SK-N-SH (cell line): ENCODE data around the gene LPAR1.

Experiments
- ELF1 ChIP-seq: IDR thresholded peaks from 2 replicates; pipeline ENCODE4 v1.4.0; 2012
- EP300 ChIP-seq, 2 experiments: IDR thresholded peaks; 2 replicates each; pipeline versions ENCODE4 v1.4.0 to v1.6.1; 2012; ENCODE audit warnings: borderline replicate concordance in 1 of 2, low read depth in 1 of 2, low read length in 1 of 2
- EZH2phosphoT487 ChIP-seq: fragments of 200-600 bp; sonication (generic); IDR thresholded peaks from 2 replicates; pipeline ENCODE4 v1.6.1; 2017; ENCODE audit warnings: low read depth, mixed run types, mild to moderate bottlenecking, antibody characterized with exemption, moderate library complexity, borderline replicate concordance
- FOXM1 ChIP-seq: IDR thresholded peaks from 2 replicates; pipeline ENCODE4 v1.4.0; 2012; ENCODE audit warnings: low read depth, mild to moderate bottlenecking
- GABPA ChIP-seq: IDR thresholded peaks from 2 replicates; pipeline ENCODE4 v1.4.0; 2012; ENCODE audit warnings: low read depth, mild to moderate bottlenecking
- NFIC ChIP-seq: IDR thresholded peaks from 2 replicates; pipeline ENCODE4 v1.4.0; 2012; ENCODE audit warnings: borderline replicate concordance
- POLR2AphosphoS5 ChIP-seq: IDR thresholded peaks from 2 replicates; pipeline ENCODE4 v1.6.1; 2012; ENCODE audit warnings: low read depth, low read length
- RAD21 ChIP-seq: IDR thresholded peaks from 2 replicates; pipeline ENCODE4 v1.6.1; 2012; ENCODE audit warnings: mild to moderate bottlenecking, low read length
- REST ChIP-seq: IDR thresholded peaks from 2 replicates; pipeline ENCODE4 v1.6.1; 2012; ENCODE audit warnings: mild to moderate bottlenecking, low read depth, low read length, moderate library complexity
- RFX5 ChIP-seq: IDR thresholded peaks from 2 replicates; pipeline ENCODE4 v1.6.1; 2012; ENCODE audit warnings: mild to moderate bottlenecking, improper control_type of control experiment, low read length
- TAF1 ChIP-seq: IDR thresholded peaks from 2 replicates; pipeline ENCODE4 v1.6.1; 2012; ENCODE audit warnings: low read depth, mild to moderate bottlenecking, low read length, moderate library complexity, borderline replicate concordance
- TCF12 ChIP-seq: IDR thresholded peaks from 2 replicates; pipeline ENCODE4 v1.4.0; 2012
- TF ChIP-seq, protein P1 (sequence below): fragments of 150-350 bp; IDR thresholded peaks from 2 replicates; pipeline ENCODE4 v1.6.1; 2017; ENCODE audit warnings: antibody characterized with exemption, low read length, low read depth, borderline replicate concordance
- TF ChIP-seq, protein P2 (sequence below): fragments of 200-600 bp; sonication (generic); IDR thresholded peaks from 2 replicates; pipeline ENCODE4 v1.6.1; 2017; ENCODE audit warnings: antibody characterized with exemption, mild to moderate bottlenecking, moderate library complexity

- TF ChIP-seq, protein P1, sequence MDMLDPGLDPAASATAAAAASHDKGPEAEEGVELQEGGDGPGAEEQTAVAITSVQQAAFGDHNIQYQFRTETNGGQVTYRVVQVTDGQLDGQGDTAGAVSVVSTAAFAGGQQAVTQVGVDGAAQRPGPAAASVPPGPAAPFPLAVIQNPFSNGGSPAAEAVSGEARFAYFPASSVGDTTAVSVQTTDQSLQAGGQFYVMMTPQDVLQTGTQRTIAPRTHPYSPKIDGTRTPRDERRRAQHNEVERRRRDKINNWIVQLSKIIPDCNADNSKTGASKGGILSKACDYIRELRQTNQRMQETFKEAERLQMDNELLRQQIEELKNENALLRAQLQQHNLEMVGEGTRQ = no peak
- TF ChIP-seq, protein P2, sequence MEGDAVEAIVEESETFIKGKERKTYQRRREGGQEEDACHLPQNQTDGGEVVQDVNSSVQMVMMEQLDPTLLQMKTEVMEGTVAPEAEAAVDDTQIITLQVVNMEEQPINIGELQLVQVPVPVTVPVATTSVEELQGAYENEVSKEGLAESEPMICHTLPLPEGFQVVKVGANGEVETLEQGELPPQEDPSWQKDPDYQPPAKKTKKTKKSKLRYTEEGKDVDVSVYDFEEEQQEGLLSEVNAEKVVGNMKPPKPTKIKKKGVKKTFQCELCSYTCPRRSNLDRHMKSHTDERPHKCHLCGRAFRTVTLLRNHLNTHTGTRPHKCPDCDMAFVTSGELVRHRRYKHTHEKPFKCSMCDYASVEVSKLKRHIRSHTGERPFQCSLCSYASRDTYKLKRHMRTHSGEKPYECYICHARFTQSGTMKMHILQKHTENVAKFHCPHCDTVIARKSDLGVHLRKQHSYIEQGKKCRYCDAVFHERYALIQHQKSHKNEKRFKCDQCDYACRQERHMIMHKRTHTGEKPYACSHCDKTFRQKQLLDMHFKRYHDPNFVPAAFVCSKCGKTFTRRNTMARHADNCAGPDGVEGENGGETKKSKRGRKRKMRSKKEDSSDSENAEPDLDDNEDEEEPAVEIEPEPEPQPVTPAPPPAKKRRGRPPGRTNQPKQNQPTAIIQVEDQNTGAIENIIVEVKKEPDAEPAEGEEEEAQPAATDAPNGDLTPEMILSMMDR = no peak
- no peak for TF ChIP-seq TAF1
- no peak for TF ChIP-seq EP300 (IDR thresholded peaks at IDR 0.05; ENCODE audit: borderline replicate concordance in 1 of 2, low read depth in 1 of 2, low read length in 1 of 2)
- no peak for TF ChIP-seq NFIC
- TF ChIP-seq GABPA = no peak
- TF ChIP-seq POLR2AphosphoS5 = no peak
- no peak for TF ChIP-seq EZH2phosphoT487
- no peak for TF ChIP-seq ELF1
- TF ChIP-seq TCF12 = no peak
- no peak for TF ChIP-seq RFX5
- no peak for TF ChIP-seq REST
- TF ChIP-seq RAD21 = no peak
- TF ChIP-seq FOXM1 = no peak
These were observed 89.2 kb downstream of the LPAR1 start for GRCh38 chr9:110949081-110949480.
